PC-3 (cell line): ENCODE measurements around the gene DBP. TPM values are rescaled to one million over a fixed set of nuclear protein-coding genes. Genes with fewer than 3 reads are reported as not detected.

Source experiments
- ATAC-seq: fragments of 200-7000 bp; cut with Tn5 transposase; 2 replicates; pipeline ENCODE4 v1.9.1; 2020; ENCODE audit warnings: mild to moderate bottlenecking, moderate library complexity
- BruUV-seq: library from RNA; stranded (reverse); fragments of 400-500 nt; replicated peaks from 2 replicates; lab custom pipeline; 2021; lab: Mats Ljungman, UMichigan
- CTCF ChIA-PET: fragments of 300-600 bp; sonication (Branson Sonifier 250); formaldehyde crosslinking; loops from one replicate; lab custom pipeline; 2022; ENCODE audit warnings: antibody characterized with exemption; lab: Charles Lee
- POLR2A ChIA-PET: fragments of 300-600 bp; sonication (Branson Sonifier 250); formaldehyde crosslinking; loops from one replicate; lab custom pipeline; 2022; ENCODE audit warnings: antibody characterized with exemption; ENCODE audit not compliant: unreplicated experiment; lab: Charles Lee
- DNase-seq: peaks from one replicate; pipeline ENCODE4 v3.0.0-alpha.2; 2015
- H2AFZ ChIP-seq: fragments of 300-600 bp; sonication (generic); 2 replicates; pipeline ENCODE4 v1.6.0; 2016; ENCODE audit warnings: antibody characterized with exemption, low read length
- H3F3A ChIP-seq: fragments of 300-600 bp; sonication (generic); one replicate; pipeline ENCODE4 v1.6.0; 2017; ENCODE audit warnings: antibody characterized with exemption, low read length, control low read depth, mild to moderate bottlenecking; ENCODE audit not compliant: unreplicated experiment
- H3K27ac ChIP-seq: fragments of 300-600 bp; sonication (generic); 2 replicates; pipeline ENCODE4 v1.5.1; 2016; ENCODE audit warnings: mild to moderate bottlenecking, low read length
- H3K27me3 ChIP-seq: fragments of 300-600 bp; sonication (generic); 2 replicates; pipeline ENCODE4 v1.6.1; 2016; ENCODE audit warnings: low read length, mixed read lengths
- H3K36me3 ChIP-seq: fragments of 300-600 bp; sonication (generic); 2 replicates; pipeline ENCODE4 v1.6.1; 2016; ENCODE audit warnings: low read depth, mixed run types, low read length, mixed read lengths
- H3K4me1 ChIP-seq: fragments of 300-600 bp; sonication (generic); 2 replicates; pipeline ENCODE4 v1.5.1; 2016; ENCODE audit warnings: low read length; ENCODE audit not compliant: insufficient read depth
- H3K4me2 ChIP-seq: fragments of 300-600 bp; sonication (generic); 2 replicates; pipeline ENCODE4 v1.6.0; 2016; ENCODE audit warnings: low read length
- H3K4me3 ChIP-seq: fragments of 300-600 bp; sonication (generic); 2 replicates; pipeline ENCODE4 v1.5.1; 2016; ENCODE audit warnings: mild to moderate bottlenecking, low read length, mixed read lengths
- H3K79me2 ChIP-seq: fragments of 300-600 bp; sonication (generic); 2 replicates; pipeline ENCODE4 v1.6.1; 2017; ENCODE audit warnings: low read length, mixed read lengths
- H3K9ac ChIP-seq: fragments of 300-600 bp; sonication (generic); 2 replicates; pipeline ENCODE4 v1.6.0; 2016; ENCODE audit warnings: mild to moderate bottlenecking, low read length
- H3K9me2 ChIP-seq: fragments of 300-600 bp; sonication (generic); replicated peaks from 2 replicates; pipeline ENCODE4 v1.6.1; 2016; ENCODE audit warnings: mixed run types, low read length, mixed read lengths
- H3K9me3 ChIP-seq: fragments of 300-600 bp; sonication (generic); 2 replicates; pipeline ENCODE4 v1.6.1; 2016; ENCODE audit warnings: low read length, mixed read lengths
- H4K20me1 ChIP-seq: fragments of 300-600 bp; sonication (generic); 2 replicates; pipeline ENCODE4 v1.6.1; 2016; ENCODE audit warnings: low read length, mixed read lengths
- CTCF ChIP-seq: fragments of 300-600 bp; sonication (generic); conservative IDR thresholded peaks from 2 replicates; pipeline ENCODE4 v1.5.1; 2017; ENCODE audit warnings: antibody characterized with exemption, low read depth, mild to moderate bottlenecking, low read length
- EZH2 ChIP-seq: fragments of 300-600 bp; sonication (generic); IDR thresholded peaks from one replicate; pipeline ENCODE4 v1.6.1; 2017; ENCODE audit warnings: antibody characterized with exemption, mild to moderate bottlenecking, low read length; ENCODE audit not compliant: unreplicated experiment
- EZH2phosphoT487 ChIP-seq: fragments of 300-600 bp; sonication (generic); IDR thresholded peaks from 2 replicates; pipeline ENCODE4 v1.6.1; 2018; ENCODE audit warnings: mild to moderate bottlenecking, antibody characterized with exemption, low read length, borderline replicate concordance
- intact Hi-C: fragments of 100-400 bp; cut with micrococcal nuclease; formaldehyde crosslinking; loops from 2 replicates; pipeline ENCODE4 v1.9.0; 2023
- total RNA-seq: library from RNA; depleted of rRNA; stranded (reverse); fragments of >200 nt; gene quantifications from 2 replicates; pipeline ENCODE4 v1.2.3, GENCODE V29; 2014

Gene DBP
- total RNA-seq, 1 experiment from 2014 or later = 12.2 TPM

- no peaks in the 10 kb centered on the region for H3K9me3 ChIP-seq
- no TSS peak for BruUV-seq
- no peaks in the 10 kb centered on the region for H3K27me3 ChIP-seq
- no peak overlapping the region for H3K4me3 ChIP-seq
- CTCF ChIA-PET = no interaction called here
- no peak overlapping the region for H2AFZ ChIP-seq
- no peaks in the 10 kb centered on the region for H3K79me2 ChIP-seq
- no peak overlapping the region for H3K4me2 ChIP-seq
- H4K20me1 ChIP-seq = no peaks in the 10 kb centered on the region
- no peak overlapping the region for H3K27ac ChIP-seq
- DNase-seq = no peak
- no peak for TF ChIP-seq CTCF
- no peak for TF ChIP-seq EZH2phosphoT487
- TF ChIP-seq EZH2 = no peak
- POLR2A ChIA-PET = no interaction called here
- H3K36me3 ChIP-seq = no peaks in the 10 kb centered on the region
- intact Hi-C loops = loop anchor here (5.0 kb wide), 1 partner anchor 34 kb away; no protein-coding TSS in a partner anchor
- H3K9ac ChIP-seq = no peak overlapping the region
- H3K9me2 ChIP-seq = no peaks in the 10 kb centered on the region
- no peaks in the 10 kb centered on the region for H3F3A ChIP-seq
- ATAC-seq = no peak
- no peaks in the 10 kb centered on the region for H3K4me1 ChIP-seq
These were observed 41.0 kb upstream of the DBP start for GRCh38 chr19:48678201-48678600.

GRCh38 chr19:48676887-48677286 is 39.7 kb upstream of the DBP start:
- Histone ChIP-seq H3K9me3 (no peaks in the 10 kb centered on the region), H3K27me3 (no peaks in the 10 kb centered on the region), H3K9ac (no peak overlapping the region), H3K4me1 (no peaks in the 10 kb centered on the region), H3K4me3 (no peak overlapping the region), H3K9me2 (no peaks in the 10 kb centered on the region), H3F3A (no peaks in the 10 kb centered on the region), H3K27ac (no peak overlapping the region), H3K79me2 (no peaks in the 10 kb centered on the region), H3K36me3 (no peaks in the 10 kb centered on the region), H4K20me1 (no peaks in the 10 kb centered on the region), H2AFZ (no peak overlapping the region), H3K4me2 (no peak overlapping the region)
- intact Hi-C loops = loop anchor here (5.0 kb wide), 1 partner anchor 35 kb away; no protein-coding TSS in a partner anchor
- CTCF ChIA-PET = no interaction called here
- no peak for ATAC-seq
- POLR2A ChIA-PET = no interaction called here
- DNase-seq = no peak
- TF ChIP-seq CTCF (no peak), EZH2 (no peak), EZH2phosphoT487 (no peak)
- BruUV-seq = no TSS peak

- Histone ChIP-seq H3K9ac (no peak overlapping the region), H3K27ac (no peak overlapping the region), H3K79me2 (no peaks in the 10 kb centered on the region), H3K4me2 (no peak overlapping the region), H3K4me1 (no peaks in the 10 kb centered on the region), H3K27me3 (no peaks in the 10 kb centered on the region), H3K36me3 (no peaks in the 10 kb centered on the region), H2AFZ (no peak overlapping the region), H3K9me2 (no peaks in the 10 kb centered on the region), H3F3A (no peaks in the 10 kb centered on the region), H3K9me3 (no peaks in the 10 kb centered on the region), H3K4me3 (no peak overlapping the region), H4K20me1 (no peaks in the 10 kb centered on the region)
- DNase-seq = no peak
- intact Hi-C loops = loop anchor here (5.0 kb wide), 1 partner anchor 36 kb away; no protein-coding TSS in a partner anchor
- POLR2A ChIA-PET = no interaction called here
- no peak for ATAC-seq
- CTCF ChIA-PET = no interaction called here
- TF ChIP-seq EZH2 = no peak
- TF ChIP-seq CTCF = no peak
- TF ChIP-seq EZH2phosphoT487 = no peak
- no TSS peak for BruUV-seq
These were observed 39.3 kb upstream of the DBP start for GRCh38 chr19:48676487-48676886.
